ENCODE measurements around the gene PRMT5. TPM values are rescaled to one million over a fixed set of nuclear protein-coding genes. Genes with fewer than 3 reads are reported as not detected.
"Not testable (repeated sequence)": the region's sequence is repeated elsewhere in the genome, so short reads cannot be mapped to it uniquely, and the experiment has no call there.

Gene PRMT5
- total and polyA plus RNA-seq, 4 donors, result 19.2 to 56.5 (median 50.2) TPM

GRCh38 chr14:22966783-22967269, 37.6 kb upstream of the PRMT5 start:
- Histone ChIP-seq H3K4me3 (no peak overlapping the region), H3K27ac (ENCODE audit: low read depth in 1 of 2, low read length in 1 of 2) (no peak overlapping the region), H3K36me3 (ENCODE audit: control insufficient read depth in 4 of 4, insufficient read depth in 4 of 4, low read length in 4 of 4) (peaks cover 0 to 6% (median 4%) of the 10 kb centered on the region in 4 donors), H3K9me3 (ENCODE audit: control insufficient read depth in 4 of 4, insufficient read depth in 3 of 4, low read length in 3 of 4) (no peaks in the 10 kb centered on the region), H3K27me3 (ENCODE audit: control insufficient read depth in 3 of 3, insufficient read depth in 3 of 3, low read length in 2 of 3) (no peaks in the 10 kb centered on the region), H3K9ac (ENCODE audit: insufficient read depth in 1 of 2, low read length in 2 of 2) (no peak overlapping the region), H3K4me1 (ENCODE audit: control insufficient read depth in 5 of 5, insufficient read depth in 5 of 5, low read length in 5 of 5) (no peaks in the 10 kb centered on the region)
- no peak for DNase-seq
- TF ChIP-seq CTCF (IDR thresholded peaks at IDR 0.05; ENCODE audit: control extremely low read depth, extremely low read depth), result no peak
- ATAC-seq (ENCODE audit: insufficient read depth, low FRiP score), result no peak
- WGBS, 2 donors, result 64 to 75% methylated on average over 4 of the region's 4 CpGs

- not testable (repeated sequence) for H3K36me3 ChIP-seq (ENCODE audit: control insufficient read depth in 4 of 4, insufficient read depth in 4 of 4, low read length in 4 of 4); H3K27me3 ChIP-seq (ENCODE audit: control insufficient read depth in 3 of 3, insufficient read depth in 3 of 3, low read length in 2 of 3); H3K27ac ChIP-seq (ENCODE audit: low read depth in 1 of 2, low read length in 1 of 2); DNase-seq; H3K9ac ChIP-seq (ENCODE audit: insufficient read depth in 1 of 2, low read length in 2 of 2); ATAC-seq (ENCODE audit: insufficient read depth, low FRiP score); H3K9me3 ChIP-seq (ENCODE audit: control insufficient read depth in 4 of 4, insufficient read depth in 3 of 4, low read length in 3 of 4); H3K4me1 ChIP-seq (ENCODE audit: control insufficient read depth in 5 of 5, insufficient read depth in 5 of 5, low read length in 5 of 5); H3K4me3 ChIP-seq
- 72 to 81% methylated on average over 15 of the region's 15 CpGs for WGBS, 2 donors
Observed at GRCh38 chr14:22965916-22966782, 37.0 kb upstream of the PRMT5 start.

- Histone ChIP-seq H3K36me3 (ENCODE audit: control insufficient read depth in 4 of 4, insufficient read depth in 4 of 4, low read length in 4 of 4) (no peaks in the 10 kb centered on the region), H3K9ac (ENCODE audit: insufficient read depth in 1 of 2, low read length in 2 of 2) (no peak overlapping the region), H3K4me3 (no peak overlapping the region), H3K9me3 (ENCODE audit: control insufficient read depth in 4 of 4, insufficient read depth in 3 of 4, low read length in 3 of 4) (no peaks in the 10 kb centered on the region), H3K27ac (ENCODE audit: low read depth in 1 of 2, low read length in 1 of 2) (no peak overlapping the region), H3K27me3 (ENCODE audit: control insufficient read depth in 3 of 3, insufficient read depth in 3 of 3, low read length in 2 of 3) (no peaks in the 10 kb centered on the region), H3K4me1 (ENCODE audit: control insufficient read depth in 5 of 5, insufficient read depth in 5 of 5, low read length in 5 of 5) (no peaks in the 10 kb centered on the region)
- TF ChIP-seq CTCF (IDR thresholded peaks at IDR 0.05; ENCODE audit: control extremely low read depth, extremely low read depth), result no peak
- no peak for ATAC-seq (ENCODE audit: insufficient read depth, low FRiP score)
- 97% methylated on average over 6 of the region's 6 CpGs for WGBS, 2 donors
- no peak for DNase-seq
Observed at GRCh38 chr14:22962061-22962676, 33.0 kb upstream of the PRMT5 start.

Data from lung (tissue), 12 donors.